Tibial nerve (tissue), 4 donors: ENCODE data around the gene PHACTR1. TPM values are rescaled to one million over a fixed set of nuclear protein-coding genes. Genes with fewer than 3 reads are reported as not detected.

Experiments
- DNase-seq, 2 donors: peaks; one replicate each; pipeline ENCODE4 v3.0.0-alpha.2; 2019; ENCODE audit warnings: low spot score in 2 of 2
- H3K27ac ChIP-seq, 4 donors: fragments of 200-600 bp; sonication (generic) in 3 of 4; one replicate each; pipeline ENCODE4 v1.5.1; 2017 to 2019; ENCODE audit warnings: mild to moderate bottlenecking in 1 of 4
- H3K27me3 ChIP-seq, 2 donors: fragments of 200-600 bp; sonication (generic) in 1 of 2; one replicate each; pipeline versions ENCODE4 v1.5.1 to v1.6.0; 2017 to 2019
- H3K36me3 ChIP-seq, 3 donors: fragments of 200-600 bp; sonication (generic); one replicate each; pipeline ENCODE4 v1.5.1; 2018 to 2019
- H3K4me1 ChIP-seq, 4 donors: fragments of 200-600 bp; sonication (generic) in 3 of 4; one replicate each; pipeline ENCODE4 v1.5.1; 2017 to 2019
- H3K4me3 ChIP-seq, 4 donors: fragments of 200-600 bp; sonication (generic) in 3 of 4; one replicate each; pipeline ENCODE4 v1.5.1; 2017 to 2019; ENCODE audit warnings: mild to moderate bottlenecking in 1 of 4, moderate library complexity in 1 of 4
- H3K9me3 ChIP-seq, 4 donors: fragments of 200-600 bp; sonication (generic) in 3 of 4; one replicate each; pipeline ENCODE4 v1.5.1; 2017 to 2019
- CTCF ChIP-seq, 5 experiments: fragments of 200-600 bp in 3 of 5; fragments of 450-650 bp in 2 of 5; sonication (generic) in 3 of 5; IDR thresholded peaks; one replicate each; pipeline ENCODE4 v1.5.1; 2016 to 2019; ENCODE audit warnings: antibody characterized with exemption in 5 of 5, mild to moderate bottlenecking in 3 of 5, moderate library complexity in 2 of 5
- EP300 ChIP-seq, 2 donors: sonication (generic); formaldehyde crosslinking; IDR thresholded peaks; one replicate each; pipeline ENCODE4 v1.6.1; 2017; ENCODE audit warnings: antibody characterized with exemption in 2 of 2, mild to moderate bottlenecking in 1 of 2
- POLR2A ChIP-seq, 2 donors: fragments of 450-650 bp; IDR thresholded peaks; one replicate each; pipeline ENCODE4 v1.6.1; 2017; ENCODE audit warnings: antibody characterized with exemption in 2 of 2, mild to moderate bottlenecking in 2 of 2, moderate library complexity in 2 of 2
- WGBS, 2 donors: methylation state at CpG; one replicate each; pipeline ENCODE4 v1.1.5; 2018; 5-methylcytosine and 5-hydroxymethylcytosine counted together
- total RNA-seq, 4 donors: library from RNA; depleted of rRNA; stranded (reverse); fragments of >200 nt; gene quantifications; one replicate each; pipeline ENCODE4 v1.1.0, GENCODE V29; 2016

PHACTR1 gene
- total RNA-seq, 4 donors from 2014 or later, result 1.5 to 2.7 (median 1.6) TPM

- Histone ChIP-seq H3K9me3 (no peaks in the 10 kb centered on the region), H3K4me1 (peaks cover 0 to 4% (median 0%) of the 10 kb centered on the region in 4 donors), H3K36me3 (no peaks in the 10 kb centered on the region), H3K27me3 (no peaks in the 10 kb centered on the region), H3K4me3 (no peak overlapping the region), H3K27ac (no peak overlapping the region)
- TF ChIP-seq CTCF (IDR thresholded peaks at IDR 0.05) (no peak), EP300 (IDR thresholded peaks at IDR 0.05) (no peak), POLR2A (IDR thresholded peaks at IDR 0.05) (no peak)
- no peak for DNase-seq
- 24 to 33% methylated on average over 5 of the region's 5 CpGs for WGBS, 2 donors
Measured at GRCh38 chr6:13026557-13026956, 310.0 kb downstream of the PHACTR1 start.

- H3K4me3 ChIP-seq, result no peak overlapping the region
- DNase-seq, result no peak
- no peaks in the 10 kb centered on the region for H3K9me3 ChIP-seq
- WGBS, 2 donors, result 72% methylated on average over 2 of the region's 2 CpGs
- H3K36me3 ChIP-seq, result no peaks in the 10 kb centered on the region
- TF ChIP-seq CTCF (IDR thresholded peaks at IDR 0.05), result no peak
- no peak for TF ChIP-seq POLR2A (IDR thresholded peaks at IDR 0.05)
- TF ChIP-seq EP300 (IDR thresholded peaks at IDR 0.05), result no peak
- no peak overlapping the region for H3K27ac ChIP-seq
- H3K27me3 ChIP-seq, result no peaks in the 10 kb centered on the region
- H3K4me1 ChIP-seq, result peaks cover 0 to 4% (median 0%) of the 10 kb centered on the region in 4 donors
Measured at GRCh38 chr6:13027207-13027606, 310.6 kb downstream of the PHACTR1 start.

- Histone ChIP-seq H3K4me1 (peaks cover 0 to 4% (median 0%) of the 10 kb centered on the region in 4 donors), H3K27ac (no peak overlapping the region), H3K9me3 (no peaks in the 10 kb centered on the region), H3K27me3 (no peaks in the 10 kb centered on the region), H3K4me3 (no peak overlapping the region), H3K36me3 (no peaks in the 10 kb centered on the region)
- TF ChIP-seq EP300 (IDR thresholded peaks at IDR 0.05) (no peak), POLR2A (IDR thresholded peaks at IDR 0.05) (no peak), CTCF (IDR thresholded peaks at IDR 0.05) (no peak)
- DNase-seq, result no peak
- WGBS, 2 donors, result 17 to 21% methylated on average over 3 of the region's 3 CpGs
Measured at GRCh38 chr6:13030396-13030795, 313.8 kb downstream of the PHACTR1 start.

- 72 to 74% methylated on average over 6 of the region's 6 CpGs for WGBS, 2 donors
Measured at GRCh38 chr6:13032566-13032965, 316.0 kb downstream of the PHACTR1 start.

GRCh38 chr6:13033145-13033544, 316.6 kb downstream of the PHACTR1 start:
- Histone ChIP-seq H3K27me3 (no peaks in the 10 kb centered on the region), H3K36me3 (no peaks in the 10 kb centered on the region), H3K4me1 (no peaks in the 10 kb centered on the region), H3K27ac (no peak overlapping the region), H3K9me3 (no peaks in the 10 kb centered on the region), H3K4me3 (no peak overlapping the region)
- no peak for TF ChIP-seq CTCF (IDR thresholded peaks at IDR 0.05)
- no peak for TF ChIP-seq EP300 (IDR thresholded peaks at IDR 0.05)
- TF ChIP-seq POLR2A (IDR thresholded peaks at IDR 0.05), result no peak
- no peak for DNase-seq
- WGBS, 2 donors, result 93 to 96% methylated on average over 1 of the region's 1 CpG

More at GRCh38 chr6:13032566-13032965, 316.0 kb downstream of the PHACTR1 start:
- no peak for DNase-seq
- no peak for TF ChIP-seq POLR2A (IDR thresholded peaks at IDR 0.05)
- TF ChIP-seq EP300 (IDR thresholded peaks at IDR 0.05), result no peak
- no peak for TF ChIP-seq CTCF (IDR thresholded peaks at IDR 0.05)
- no peaks in the 10 kb centered on the region for H3K9me3 ChIP-seq
- H3K27ac ChIP-seq, result no peak overlapping the region
- H3K36me3 ChIP-seq, result no peaks in the 10 kb centered on the region
- no peaks in the 10 kb centered on the region for H3K4me1 ChIP-seq
- H3K27me3 ChIP-seq, result no peaks in the 10 kb centered on the region
- H3K4me3 ChIP-seq, result no peak overlapping the region
